ENCODE data around the gene ALPG. TPM values are rescaled to one million over a fixed set of nuclear protein-coding genes. Genes with fewer than 3 reads are reported as not detected.
A peak's percentile ranks its signal among the peaks of the same experiment; 100 is the strongest.
"Not testable (repeated sequence)": the region's sequence is repeated elsewhere in the genome, so short reads cannot be mapped to it uniquely, and the experiment has no call there.

Gene ALPG
- total RNA-seq, 4 donors from 2014 or later: not detected

GRCh38 chr2:232446266-232446777 is 39.7 kb downstream of the ALPG start:
- not testable (repeated sequence) for H3K9me3 ChIP-seq; DNase-seq (ENCODE audit: low spot score in 2 of 2); H3K27me3 ChIP-seq; H3K36me3 ChIP-seq; H3K4me3 ChIP-seq
- peak overlapping the region in 1 of 4 donors; percentile 89 for H3K27ac ChIP-seq
- TF ChIP-seq CTCF (IDR thresholded peaks at IDR 0.05): peak in 3 of 5 experiments; percentile 8 to 37 (median 31)
- H3K4me1 ChIP-seq: peaks cover 0 to 13% (median 0%) of the 10 kb centered on the region in 4 donors
- WGBS, 2 donors: 32 to 34% methylated on average over 7 to 8 of the region's 9 CpGs

- Histone ChIP-seq H3K9me3 (no peaks in the 10 kb centered on the region), H3K36me3 (no peaks in the 10 kb centered on the region), H3K4me1 (peaks cover 0 to 13% (median 0%) of the 10 kb centered on the region in 4 donors), H3K27me3 (no peaks in the 10 kb centered on the region), H3K4me3 (no peak overlapping the region), H3K27ac (peak overlapping the region in 2 of 4 donors; percentile 73 to 89)
- no peak for TF ChIP-seq EP300 (IDR thresholded peaks at IDR 0.05)
- no peak for TF ChIP-seq POLR2A (IDR thresholded peaks at IDR 0.05)
- TF ChIP-seq CTCF (IDR thresholded peaks at IDR 0.05): no peak
- WGBS, 2 donors: 72 to 100% methylated on average over 4 to 5 of the region's 9 CpGs
- no peak for DNase-seq (ENCODE audit: low spot score in 2 of 2)
Observed at GRCh38 chr2:232447091-232447620, 40.5 kb downstream of the ALPG start.

- no peaks in the 10 kb centered on the region for H3K9me3 ChIP-seq
- TF ChIP-seq POLR2A (IDR thresholded peaks at IDR 0.05): no peak
- TF ChIP-seq EP300 (IDR thresholded peaks at IDR 0.05): no peak
- no peak for TF ChIP-seq CTCF (IDR thresholded peaks at IDR 0.05)
- no peaks in the 10 kb centered on the region for H3K36me3 ChIP-seq
- peak overlapping the region in 3 of 4 donors; percentile 60 to 89 (median 73) for H3K27ac ChIP-seq
- DNase-seq (ENCODE audit: low spot score in 2 of 2): no peak
- no peaks in the 10 kb centered on the region for H3K27me3 ChIP-seq
- no peak overlapping the region for H3K4me3 ChIP-seq
- H3K4me1 ChIP-seq: peaks cover 0 to 13% (median 0%) of the 10 kb centered on the region in 4 donors
- 56 to 60% methylated on average over 16 to 18 of the region's 18 CpGs for WGBS, 2 donors
Observed at GRCh38 chr2:232447638-232448303, 41.1 kb downstream of the ALPG start.

- Histone ChIP-seq H3K4me3 (no peak overlapping the region), H3K27me3 (no peaks in the 10 kb centered on the region), H3K27ac (peak overlapping the region in 3 of 4 donors; percentile 60 to 89 (median 73)), H3K36me3 (no peaks in the 10 kb centered on the region), H3K4me1 (peaks cover 0 to 13% (median 0%) of the 10 kb centered on the region in 4 donors), H3K9me3 (no peaks in the 10 kb centered on the region)
- TF ChIP-seq POLR2A (IDR thresholded peaks at IDR 0.05) (no peak), EP300 (IDR thresholded peaks at IDR 0.05) (no peak), CTCF (IDR thresholded peaks at IDR 0.05) (no peak)
- WGBS, 2 donors: 58 to 61% methylated on average over 7 to 10 of the region's 10 CpGs
- DNase-seq (ENCODE audit: low spot score in 2 of 2): no peak
Observed at GRCh38 chr2:232448304-232448690, 41.7 kb downstream of the ALPG start.

- H3K4me1 ChIP-seq: peaks cover 0 to 13% (median 0%) of the 10 kb centered on the region in 4 donors
- no peak for DNase-seq (ENCODE audit: low spot score in 2 of 2)
- H3K27ac ChIP-seq: no peak overlapping the region
- WGBS, 2 donors: 69 to 84% methylated on average over 12 of the region's 12 CpGs
- no peaks in the 10 kb centered on the region for H3K27me3 ChIP-seq
- H3K36me3 ChIP-seq: no peaks in the 10 kb centered on the region
- no peaks in the 10 kb centered on the region for H3K9me3 ChIP-seq
- TF ChIP-seq POLR2A (IDR thresholded peaks at IDR 0.05) (no peak), CTCF (IDR thresholded peaks at IDR 0.05) (no peak), EP300 (IDR thresholded peaks at IDR 0.05) (no peak)
- no peak overlapping the region for H3K4me3 ChIP-seq
Observed at GRCh38 chr2:232449964-232450363, 43.3 kb downstream of the ALPG start.

- DNase-seq (ENCODE audit: low spot score in 2 of 2); H3K36me3 ChIP-seq; H3K9me3 ChIP-seq; H3K4me3 ChIP-seq; H3K27me3 ChIP-seq; H3K27ac ChIP-seq: not testable (repeated sequence)
- WGBS, 2 donors: 80 to 92% methylated on average over 2 to 3 of the region's 3 CpGs
- peaks cover 0 to 13% (median 0%) of the 10 kb centered on the region in 4 donors for H3K4me1 ChIP-seq
Observed at GRCh38 chr2:232451645-232452044, 45.0 kb downstream of the ALPG start.
